GM18907 (cell line): ENCODE results near the gene CAVIN1.
"Not testable (repeated sequence)": the region's sequence is repeated elsewhere in the genome, so short reads cannot be mapped to it uniquely, and the experiment has no call there.

Experiments used
- ATAC-seq: cut with Tn5 transposase; IDR thresholded peaks from one replicate; pipeline ENCODE4 v1.9.1; 2021; ENCODE audit warnings: mild to moderate bottlenecking, moderate library complexity; ENCODE audit not compliant: unreplicated experiment

Gene CAVIN1

GRCh38 chr17:42381898-42382297 lies 41.2 kb downstream of the CAVIN1 start:
- ATAC-seq, result no peak

- ATAC-seq, result no peak
These were observed 42.1 kb downstream of the CAVIN1 start for GRCh38 chr17:42380935-42381334.

GRCh38 chr17:42378959-42379594 lies 44.0 kb downstream of the CAVIN1 start:
- no peak for ATAC-seq

GRCh38 chr17:42378359-42378958 lies 44.6 kb downstream of the CAVIN1 start:
- no peak for ATAC-seq

GRCh38 chr17:42373896-42374295 lies 49.2 kb downstream of the CAVIN1 start:
- ATAC-seq, result no peak

GRCh38 chr17:42372142-42372541 lies 50.9 kb downstream of the CAVIN1 start:
- ATAC-seq, result no peak

GRCh38 chr17:42368797-42369561 lies 54.1 kb downstream of the CAVIN1 start:
- ATAC-seq, result not testable (repeated sequence)

- not testable (repeated sequence) for ATAC-seq
These were observed 54.7 kb downstream of the CAVIN1 start for GRCh38 chr17:42368310-42368709.

GRCh38 chr17:42366176-42367023 lies 56.7 kb downstream of the CAVIN1 start:
- not testable (repeated sequence) for ATAC-seq

- ATAC-seq, result no peak
These were observed 57.9 kb downstream of the CAVIN1 start for GRCh38 chr17:42365136-42365535.

- ATAC-seq, result no peak
These were observed 59.1 kb downstream of the CAVIN1 start for GRCh38 chr17:42363767-42364585.

- ATAC-seq, result no peak
These were observed 59.8 kb downstream of the CAVIN1 start for GRCh38 chr17:42363231-42363630.

GRCh38 chr17:42362245-42362961 lies 60.7 kb downstream of the CAVIN1 start:
- no peak for ATAC-seq

GRCh38 chr17:42361781-42362186 lies 61.3 kb downstream of the CAVIN1 start:
- no peak for ATAC-seq

- not testable (repeated sequence) for ATAC-seq
These were observed 62.7 kb downstream of the CAVIN1 start for GRCh38 chr17:42360388-42360787.

- no peak for ATAC-seq
These were observed 63.9 kb downstream of the CAVIN1 start for GRCh38 chr17:42359133-42359532.

- no peak for ATAC-seq
These were observed 64.6 kb downstream of the CAVIN1 start for GRCh38 chr17:42358434-42358833.

GRCh38 chr17:42354956-42355843 lies 67.9 kb downstream of the CAVIN1 start:
- ATAC-seq, result no peak
